SK-N-SH treated with all-trans-retinoic acid at 6 μM for 48 hours (cell line): Measurements from ENCODE around the gene TMEM54.

Experiments
- ATAC-seq: fragments of 200-7000 bp; cut with Tn5 transposase; 3 replicates; pipeline ENCODE4 v1.9.1; 2020; ENCODE audit warnings: mild to moderate bottlenecking, moderate library complexity
- ARNTL ChIP-seq: fragments of 450-650 bp; formaldehyde crosslinking; IDR thresholded peaks from 2 replicates; pipeline ENCODE4 v1.5.0; 2020; ENCODE audit warnings: low read depth, mild to moderate bottlenecking, moderate library complexity, borderline replicate concordance
- CREB5 ChIP-seq: fragments of 250-450 bp; sonication (Bioruptor Pico); IDR thresholded peaks from 2 replicates; pipeline ENCODE4 v1.5.1; 2020; ENCODE audit warnings: low read depth, mild to moderate bottlenecking, moderate library complexity
- CSDC2 ChIP-seq: fragments of 250-450 bp; sonication (Bioruptor Pico); IDR thresholded peaks from 2 replicates; pipeline ENCODE4 v1.5.0; 2020; ENCODE audit warnings: mild to moderate bottlenecking, moderate library complexity
- CSRNP3 ChIP-seq: fragments of 250-450 bp; sonication (Bioruptor Pico); IDR thresholded peaks from 2 replicates; pipeline ENCODE4 v1.5.1; 2021; ENCODE audit warnings: mild to moderate bottlenecking, moderate library complexity
- ESRRG ChIP-seq: fragments of 250-450 bp; sonication (Bioruptor Pico); IDR thresholded peaks from 2 replicates; pipeline ENCODE4 v1.6.1; 2021; ENCODE audit warnings: mild to moderate bottlenecking
- GLIS3 ChIP-seq: fragments of 250-450 bp; sonication (Bioruptor Pico); IDR thresholded peaks from 2 replicates; pipeline ENCODE4 v1.5.0; 2020; ENCODE audit warnings: mild to moderate bottlenecking, moderate library complexity
- OSR1 ChIP-seq: fragments of 250-450 bp; sonication (Bioruptor Pico); IDR thresholded peaks from 2 replicates; pipeline ENCODE4 v1.8.0; 2022; ENCODE audit warnings: moderate library complexity, mild to moderate bottlenecking, inconsistent platforms
- POU6F1 ChIP-seq: fragments of 250-450 bp; sonication (Bioruptor Pico); IDR thresholded peaks from 2 replicates; pipeline ENCODE4 v1.8.0; 2021; ENCODE audit warnings: low read depth, mild to moderate bottlenecking, moderate library complexity, borderline replicate concordance
- PPARA ChIP-seq: fragments of 250-450 bp; sonication (Bioruptor Pico); IDR thresholded peaks from 2 replicates; pipeline ENCODE4 v1.5.0; 2020; ENCODE audit warnings: mild to moderate bottlenecking, borderline replicate concordance
- RARB ChIP-seq: fragments of 250-450 bp; sonication (Bioruptor Pico); IDR thresholded peaks from 2 replicates; pipeline ENCODE4 v1.8.0; 2021; ENCODE audit warnings: mild to moderate bottlenecking, moderate library complexity
- SNAI2 ChIP-seq: fragments of 250-450 bp; sonication (Bioruptor Pico); IDR thresholded peaks from 2 replicates; pipeline ENCODE4 v1.5.0; 2020; ENCODE audit warnings: mild to moderate bottlenecking, moderate library complexity
- TCF4 ChIP-seq: fragments of 250-450 bp; sonication (Bioruptor Pico); IDR thresholded peaks from 2 replicates; pipeline ENCODE4 v1.8.0; 2021; ENCODE audit warnings: mild to moderate bottlenecking, moderate library complexity, borderline replicate concordance
- TOX ChIP-seq: fragments of 250-450 bp; sonication (Bioruptor Pico); IDR thresholded peaks from 2 replicates; pipeline ENCODE4 v1.8.0; 2021; ENCODE audit warnings: mild to moderate bottlenecking, moderate library complexity, borderline replicate concordance
- TSHZ2 ChIP-seq: fragments of 250-450 bp; sonication (Bioruptor Pico); IDR thresholded peaks from 2 replicates; pipeline ENCODE4 v1.5.0; 2020; ENCODE audit warnings: mild to moderate bottlenecking, moderate library complexity
- ZC3H10 ChIP-seq: fragments of 250-450 bp; sonication (Bioruptor Pico); IDR thresholded peaks from 2 replicates; pipeline ENCODE4 v1.5.1; 2021; ENCODE audit warnings: mild to moderate bottlenecking, moderate library complexity
- ZFP3 ChIP-seq: fragments of 250-450 bp; sonication (Bioruptor Pico); IDR thresholded peaks from 2 replicates; pipeline ENCODE4 v1.5.0; 2020; ENCODE audit warnings: mild to moderate bottlenecking, moderate library complexity
- ZFP30 ChIP-seq: fragments of 450-650 bp; formaldehyde crosslinking; IDR thresholded peaks from 2 replicates; pipeline ENCODE4 v1.5.0; 2022; ENCODE audit warnings: mild to moderate bottlenecking, moderate library complexity
- ZNF565 ChIP-seq: fragments of 450-650 bp; formaldehyde crosslinking; conservative IDR thresholded peaks from 2 replicates; pipeline ENCODE4 v1.5.0; 2020; ENCODE audit warnings: low read depth, mild to moderate bottlenecking, moderate library complexity
- ZNF70 ChIP-seq: fragments of 450-650 bp; formaldehyde crosslinking; IDR thresholded peaks from 2 replicates; pipeline ENCODE4 v1.5.0; 2020; ENCODE audit warnings: mild to moderate bottlenecking, moderate library complexity
- ZNF8 ChIP-seq: fragments of 450-650 bp; formaldehyde crosslinking; IDR thresholded peaks from 2 replicates; pipeline ENCODE4 v1.5.0; 2020; ENCODE audit warnings: mild to moderate bottlenecking, moderate library complexity

Gene TMEM54

GRCh38 chr1:32924881-32925344 is 23.7 kb upstream of the TMEM54 start:
- TF ChIP-seq ZFP30 (CRISPR knock-in tag) (no peak), ARNTL (CRISPR knock-in tag) (no peak), ZNF565 (CRISPR knock-in tag) (no peak), RARB (CRISPR knock-in tag) (no peak), ESRRG (no peak), ZFP3 (CRISPR knock-in tag) (no peak), POU6F1 (CRISPR knock-in tag) (no peak), ZNF70 (CRISPR knock-in tag) (no peak), CSDC2 (CRISPR knock-in tag) (no peak), OSR1 (CRISPR knock-in tag) (no peak), TOX (CRISPR knock-in tag) (no peak), CREB5 (CRISPR knock-in tag) (no peak), TSHZ2 (no peak)
- ATAC-seq, result no peak

GRCh38 chr1:32920833-32921232 is 19.6 kb upstream of the TMEM54 start:
- TF ChIP-seq CREB5 (CRISPR knock-in tag) (no peak), PPARA (no peak), GLIS3 (CRISPR knock-in tag) (no peak), ZFP3 (CRISPR knock-in tag) (no peak), CSDC2 (CRISPR knock-in tag) (no peak), POU6F1 (CRISPR knock-in tag) (no peak), CSRNP3 (CRISPR knock-in tag) (no peak), TSHZ2 (no peak), ZNF565 (CRISPR knock-in tag) (no peak), ZC3H10 (CRISPR knock-in tag) (no peak), TCF4 (CRISPR knock-in tag) (no peak), RARB (CRISPR knock-in tag) (no peak), ZNF8 (CRISPR knock-in tag) (no peak), ESRRG (no peak), SNAI2 (CRISPR knock-in tag) (no peak)
- TF ChIP-seq, all 23 proteins: peak for 0
- ATAC-seq, result no peak
